ENCODE results near the gene NLRP5.
A peak's percentile ranks its signal among the peaks of the same experiment; 100 is the strongest.
"Not testable (repeated sequence)": the region's sequence is repeated elsewhere in the genome, so short reads cannot be mapped to it uniquely, and the experiment has no call there.

NLRP5 gene

GRCh38 chr19:56099638-56100539, 113.3 kb downstream of the NLRP5 start:
- DNase-seq, result no peak

- DNase-seq, result no peak
Observed at GRCh38 chr19:56101095-56101494, 114.5 kb downstream of the NLRP5 start.

DNA sequence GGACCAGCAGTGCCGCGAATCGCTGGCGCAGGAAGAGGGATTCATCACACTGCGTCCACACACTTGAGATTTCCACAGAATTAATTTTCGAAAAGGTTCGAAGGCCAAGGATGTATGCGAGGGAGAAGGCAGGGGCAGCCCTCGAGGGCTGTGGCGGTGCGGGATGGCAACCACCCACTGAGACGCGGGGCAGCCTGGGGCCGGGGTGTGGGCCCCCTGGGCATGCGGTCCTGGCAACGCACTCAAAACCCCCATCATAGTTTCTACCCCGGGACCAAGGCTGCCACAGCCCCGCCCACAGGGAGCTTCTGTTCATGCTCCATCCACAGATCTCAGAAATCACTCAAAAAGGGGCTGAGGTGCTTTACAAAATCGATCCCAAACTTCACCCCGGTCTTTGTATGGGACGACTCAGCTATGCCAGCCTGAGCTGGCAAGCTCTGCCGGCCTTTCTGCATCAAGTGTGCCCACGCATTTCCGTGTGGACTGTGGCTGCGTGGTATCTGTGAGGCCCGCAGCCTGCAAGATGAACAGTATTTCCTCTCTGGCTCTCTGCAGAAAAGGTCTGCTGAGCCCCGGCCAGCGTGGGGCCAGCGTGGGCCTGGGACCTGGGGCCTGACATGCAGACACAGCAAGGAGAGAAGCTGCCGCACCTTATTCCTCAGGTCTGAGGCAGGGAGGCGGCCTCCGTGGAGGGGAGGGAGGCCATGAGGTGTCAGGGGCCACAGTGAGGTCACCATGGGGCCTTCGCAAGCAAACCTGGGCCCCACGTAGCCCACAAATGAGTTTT, 115.4 kb downstream of the NLRP5 start:
- no peak for DNase-seq

DNA sequence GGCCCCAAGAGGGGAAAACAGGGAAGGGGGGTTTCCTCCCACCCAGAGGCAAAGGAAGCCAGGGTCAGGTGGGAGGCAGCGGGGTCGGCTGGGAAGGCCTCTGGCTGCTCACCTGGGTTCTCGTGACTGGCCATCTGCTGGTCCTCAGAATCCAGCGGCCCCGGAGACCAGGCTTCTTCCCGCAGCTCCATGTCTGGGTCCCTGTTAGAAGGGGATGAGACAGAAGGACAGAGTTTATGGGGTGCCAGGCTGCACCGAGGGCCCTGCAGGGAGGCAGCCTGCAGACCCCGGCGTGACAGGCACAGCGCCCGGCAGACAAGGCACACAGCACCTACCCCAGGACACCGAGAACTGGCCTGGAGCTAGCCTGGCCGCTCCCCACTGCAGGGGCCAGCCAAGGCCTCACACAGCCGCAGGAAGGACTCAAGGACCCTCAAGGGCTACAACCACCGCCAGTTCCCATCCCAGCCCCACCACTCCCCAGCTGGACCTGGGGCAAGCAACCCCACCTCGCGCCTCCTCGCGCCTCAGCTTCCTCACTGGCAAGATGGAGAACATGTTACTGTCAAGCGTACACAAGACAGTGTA, 116.5 kb downstream of the NLRP5 start:
- DNase-seq, result no peak

DNA sequence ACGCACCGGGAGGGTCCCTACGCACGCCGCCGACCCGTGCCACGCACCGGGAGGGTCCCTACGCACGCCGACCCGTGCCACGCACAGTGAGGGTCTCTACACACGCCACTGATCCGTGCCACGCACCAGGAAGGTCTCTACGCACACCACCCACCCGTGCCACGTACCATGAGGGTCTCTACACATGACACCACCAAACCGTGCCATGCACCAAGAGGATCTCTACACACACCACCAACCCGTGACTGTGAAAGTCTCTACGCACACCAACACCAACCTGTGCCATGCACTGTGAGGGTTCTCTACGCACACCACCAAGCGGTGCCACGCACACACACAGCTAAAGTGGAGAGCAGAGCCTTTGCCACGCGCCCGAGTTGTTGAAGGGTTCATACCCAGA, 117.8 kb downstream of the NLRP5 start:
- DNase-seq, result no peak

- peak; percentile 82 for DNase-seq
Observed at GRCh38 chr19:56105090-56105701, 118.6 kb downstream of the NLRP5 start.

- not testable (repeated sequence) for DNase-seq
Observed at GRCh38 chr19:56105831-56106396, 119.3 kb downstream of the NLRP5 start.

DNA sequence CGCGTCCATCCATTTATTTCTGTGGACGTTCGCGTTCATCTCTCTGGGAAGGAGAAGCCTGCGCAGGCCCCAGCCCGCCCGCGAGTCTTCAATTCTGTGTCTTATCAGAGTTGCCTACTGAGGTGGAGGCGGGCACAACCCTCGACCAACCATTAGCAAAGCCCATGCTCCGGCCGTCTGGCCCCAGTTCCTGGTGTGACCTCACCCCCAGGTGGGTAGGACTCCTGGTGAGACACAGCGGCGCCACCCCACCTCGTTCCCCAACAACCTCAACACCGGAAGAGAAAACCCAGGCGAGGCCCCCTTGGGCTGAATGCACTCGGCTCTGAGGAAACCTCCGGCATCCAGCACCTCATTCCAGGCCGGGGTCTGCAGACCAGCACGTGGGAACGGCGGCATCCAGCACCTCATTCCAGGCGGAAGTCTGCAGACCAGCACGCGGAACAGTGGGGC, 119.8 kb downstream of the NLRP5 start:
- no peak for DNase-seq

DNA sequence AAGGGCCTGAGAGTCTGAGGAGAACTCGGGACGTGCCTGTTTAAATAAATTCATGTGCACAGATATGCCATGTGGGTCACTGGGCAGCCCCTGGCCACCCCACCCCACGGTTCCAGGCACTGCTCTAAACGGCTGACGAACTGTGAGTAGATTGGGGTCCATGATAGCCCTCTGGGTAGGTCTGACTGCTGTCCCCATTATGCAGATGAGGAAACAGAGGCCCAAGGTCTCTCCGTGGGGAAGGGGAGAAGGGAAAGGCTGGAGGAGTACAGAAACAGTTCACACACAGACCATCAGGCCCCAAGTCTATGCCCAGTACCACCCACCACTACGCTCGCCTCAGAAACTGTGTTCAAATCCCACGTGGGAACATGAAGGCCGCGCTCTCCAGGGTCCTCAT, 120.4 kb downstream of the NLRP5 start:
- DNase-seq, result no peak

- DNase-seq, result peak; percentile 44
Observed at GRCh38 chr19:56107626-56108351, 121.2 kb downstream of the NLRP5 start.

DNA sequence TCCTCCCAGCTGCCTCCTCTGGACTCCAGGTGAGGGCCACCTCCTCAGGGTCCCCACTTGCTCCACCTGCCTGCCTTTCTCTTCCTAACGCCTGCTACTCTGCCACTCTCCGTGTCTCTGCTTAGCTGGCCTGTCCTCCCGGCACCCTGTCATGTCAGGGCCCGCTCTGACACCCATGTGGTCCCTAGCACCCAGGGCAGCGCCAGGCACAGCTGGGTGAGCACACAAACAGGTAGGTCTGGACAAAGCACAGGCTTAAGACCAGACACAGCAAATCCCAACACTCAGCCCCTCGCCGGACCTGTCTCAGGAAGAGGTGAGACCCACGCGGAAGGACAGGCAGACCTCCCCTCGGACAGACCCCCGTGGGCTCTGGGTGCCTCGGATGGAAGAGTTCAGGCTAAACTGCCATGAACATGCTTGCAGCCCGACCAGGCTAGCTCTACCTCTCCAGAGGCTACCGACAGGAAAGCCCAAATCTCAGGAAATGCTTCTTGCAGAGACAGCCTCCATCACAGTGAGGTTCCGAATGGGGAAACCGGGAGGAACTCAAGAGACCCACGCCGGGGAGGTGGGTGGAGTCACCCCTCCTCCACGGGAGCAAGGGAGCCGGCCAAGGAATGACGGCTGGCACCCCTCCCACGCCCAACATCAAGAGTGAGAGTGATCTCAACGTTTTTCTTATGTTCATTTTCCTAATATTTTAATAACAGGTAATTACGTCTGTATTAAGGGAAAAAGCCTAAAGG, 122.0 kb downstream of the NLRP5 start:
- no peak for DNase-seq

DNA sequence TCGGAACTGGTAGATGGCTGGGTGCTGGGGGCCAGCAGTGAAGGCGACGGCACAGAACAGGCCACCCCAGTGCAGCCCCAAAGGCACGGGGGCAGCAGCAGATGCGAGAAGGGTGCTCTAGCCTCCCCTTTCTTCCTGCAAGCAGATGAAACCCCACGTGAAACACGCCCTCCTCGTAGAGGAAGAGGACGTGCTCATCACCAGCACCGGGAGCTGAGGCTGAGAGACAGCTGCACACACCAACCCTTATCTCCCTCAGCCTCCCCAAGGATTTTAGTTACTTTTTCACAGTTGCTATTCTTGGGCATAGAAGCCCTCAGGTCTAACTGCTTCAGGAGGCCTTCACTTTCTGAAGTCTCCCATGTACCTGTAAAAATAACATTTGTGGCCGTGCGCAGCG, 122.7 kb downstream of the NLRP5 start:
- DNase-seq, result peak; percentile 14

DNA sequence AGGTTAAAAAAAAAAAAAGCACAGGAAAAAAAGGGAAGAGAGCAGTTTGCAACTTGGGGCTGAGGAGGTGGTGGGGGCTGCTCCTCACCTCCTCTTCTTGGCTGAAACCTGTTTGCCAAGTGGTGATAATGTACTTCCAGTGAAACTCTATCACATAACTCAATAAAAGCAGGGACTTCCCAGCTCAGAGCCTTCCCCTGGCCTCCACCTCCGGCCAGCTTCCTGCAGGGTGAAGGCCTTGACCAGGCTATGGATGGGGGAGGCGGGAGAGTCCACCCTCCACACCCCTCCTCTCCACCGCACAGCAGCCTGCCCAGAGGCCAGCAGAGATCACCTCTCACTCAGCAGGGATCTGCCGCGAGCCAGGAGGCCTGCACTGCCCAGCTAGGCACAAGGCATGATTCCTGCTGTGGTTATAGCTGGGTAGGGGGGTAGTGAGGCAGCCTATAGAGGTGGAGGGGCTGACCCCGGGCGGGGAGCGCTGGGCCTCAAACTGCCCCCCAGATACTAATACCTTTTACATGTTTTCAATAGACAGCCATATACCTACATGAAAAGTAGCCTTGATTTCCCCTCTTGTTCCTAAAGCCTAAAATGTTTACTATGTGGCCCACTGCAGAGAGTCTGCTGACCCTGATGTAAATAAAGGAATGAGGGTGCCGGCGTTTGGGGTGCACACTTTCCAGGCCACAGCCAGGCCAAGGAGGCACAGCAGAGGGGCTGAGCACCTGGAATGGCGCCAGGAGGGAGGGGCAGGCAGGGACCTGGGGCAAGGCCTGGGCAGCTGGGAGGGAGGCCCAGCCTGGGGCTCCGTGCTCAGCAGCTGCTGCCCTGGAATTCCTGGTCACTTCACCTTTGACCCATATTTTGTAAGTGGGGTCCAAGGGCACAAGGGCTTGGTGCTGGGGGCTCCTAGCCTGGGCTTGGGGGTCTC, 124.2 kb downstream of the NLRP5 start:
- DNase-seq, result no peak
